CD14-positive monocyte (primary cell): Measurements from ENCODE around the gene IL16. TPM values are rescaled to one million over a fixed set of nuclear protein-coding genes. Genes with fewer than 3 reads are reported as not detected.

Source experiments
- DNase-seq, 3 donors: peaks; one replicate each; pipeline ENCODE4 v3.0.0-alpha.2; 2011 to 2022
- H2AFZ ChIP-seq: 2 replicates; pipeline ENCODE4 v1.6.0; 2012; ENCODE audit warnings: mild to moderate bottlenecking, low read depth, low read length, inconsistent platforms; ENCODE audit not compliant: insufficient read depth, poor library complexity, severe bottlenecking
- H3K27ac ChIP-seq, 2 donors: 1 replicate in 1 of 2; 2 replicates in 1 of 2; pipeline ENCODE4 v1.5.1; 2012 to 2013; ENCODE audit warnings: low read length in 2 of 2, control low read depth in 1 of 2, inconsistent platforms in 1 of 2, low read depth in 1 of 2, mild to moderate bottlenecking in 1 of 2
- H3K27me3 ChIP-seq, 2 donors: one replicate each; pipeline versions ENCODE4 v1.6.0 to v1.6.1; 2011 to 2013; ENCODE audit warnings: low read length in 2 of 2; ENCODE audit not compliant: control insufficient read depth in 2 of 2, insufficient read depth in 2 of 2
- H3K36me3 ChIP-seq, 2 donors: replicated peaks in 1 of 2; 1 replicate in 1 of 2; 2 replicates in 1 of 2; pipeline versions ENCODE4 v1.5.1 to v1.6.1; 2012 to 2013; ENCODE audit warnings: low read length in 2 of 2, control low read depth in 1 of 2, inconsistent platforms in 1 of 2, mild to moderate bottlenecking in 1 of 2; ENCODE audit not compliant: insufficient read depth in 2 of 2, control insufficient read depth in 1 of 2
- H3K4me1 ChIP-seq, 2 donors: 1 replicate in 1 of 2; 2 replicates in 1 of 2; pipeline versions ENCODE4 v1.5.1 to v1.6.1; 2012 to 2013; ENCODE audit warnings: low read length in 2 of 2, control low read depth in 1 of 2, inconsistent platforms in 1 of 2, mild to moderate bottlenecking in 1 of 2, moderate library complexity in 1 of 2; ENCODE audit not compliant: insufficient read depth in 2 of 2, control insufficient read depth in 1 of 2
- H3K4me2 ChIP-seq: replicated peaks from 2 replicates; pipeline ENCODE3; 2012; ENCODE audit warnings: low read length, moderate library complexity, mild to moderate bottlenecking; ENCODE audit not compliant: poor library complexity, severe bottlenecking; ENCODE audit errors: extremely low read depth
- H3K4me3 ChIP-seq, 3 experiments: fragments of 200-600 bp in 1 of 3; sonication (generic) in 1 of 3; replicated peaks in 1 of 3; 1 replicate in 2 of 3; 2 replicates in 1 of 3; pipeline ENCODE4 v1.5.1; 2011 to 2013; ENCODE audit warnings: low read length in 3 of 3, mild to moderate bottlenecking in 3 of 3, control low read depth in 2 of 3, low read depth in 2 of 3, inconsistent platforms in 1 of 3, moderate library complexity in 1 of 3
- H3K79me2 ChIP-seq: 2 replicates; pipeline ENCODE4 v1.6.0; 2012; ENCODE audit warnings: mild to moderate bottlenecking, control low read depth, inconsistent platforms, low read length, moderate library complexity; ENCODE audit not compliant: insufficient read depth
- H3K9ac ChIP-seq: 2 replicates; pipeline ENCODE4 v1.6.0; 2017; ENCODE audit warnings: low read length, mild to moderate bottlenecking; ENCODE audit not compliant: insufficient read depth, poor library complexity, severe bottlenecking
- H3K9me3 ChIP-seq, 2 donors: replicated peaks in 1 of 2; 1 replicate in 1 of 2; 2 replicates in 1 of 2; pipeline versions ENCODE4 v1.5.1 to v1.6.1; 2012 to 2013; ENCODE audit warnings: low read length in 2 of 2, control low read depth in 1 of 2; ENCODE audit not compliant: control insufficient read depth in 1 of 2, insufficient read depth in 1 of 2
- H4K20me1 ChIP-seq: 2 replicates; pipeline ENCODE4 v1.6.0; 2012; ENCODE audit warnings: mild to moderate bottlenecking, low read length, control low read depth, moderate library complexity; ENCODE audit not compliant: insufficient read depth
- H3K27ac Mint-ChIP-seq, 7 donors: one replicate each; pipeline ENCODE4 v1.8.0; 2020; ENCODE audit warnings: mild to moderate bottlenecking in 7 of 7, mixed read lengths in 7 of 7, moderate library complexity in 6 of 7, inconsistent platforms in 2 of 7
- H3K27me3 Mint-ChIP-seq, 3 donors: one replicate each; pipeline ENCODE4 v1.8.0; 2021 to 2022; ENCODE audit warnings: low read depth in 3 of 3, mild to moderate bottlenecking in 3 of 3, mixed read lengths in 3 of 3, moderate library complexity in 3 of 3, inconsistent platforms in 1 of 3
- H3K36me3 Mint-ChIP-seq, 2 donors: one replicate each; pipeline ENCODE4 v1.8.0; 2020; ENCODE audit warnings: mixed read lengths in 2 of 2, inconsistent platforms in 1 of 2, mild to moderate bottlenecking in 1 of 2
- H3K4me1 Mint-ChIP-seq: one replicate; pipeline ENCODE4 v1.8.0; 2020; ENCODE audit warnings: mild to moderate bottlenecking, mixed read lengths
- H3K4me3 Mint-ChIP-seq, 2 donors: one replicate each; pipeline ENCODE4 v1.8.0; 2020; ENCODE audit warnings: mild to moderate bottlenecking in 2 of 2, mixed read lengths in 2 of 2, moderate library complexity in 1 of 2
- H3K9me3 Mint-ChIP-seq, 7 donors: one replicate each; pipeline ENCODE4 v1.8.0; 2020 to 2022; ENCODE audit warnings: mixed read lengths in 7 of 7, mild to moderate bottlenecking in 6 of 7, moderate library complexity in 6 of 7, inconsistent platforms in 2 of 7
- whole genome bisulfite sequencing: methylation state at CpG from one replicate; pipeline ENCODE4 v1.1.5; 2013; ENCODE audit warnings: missing lambda C conversion rate; ENCODE audit not compliant: insufficient coverage; 5-methylcytosine and 5-hydroxymethylcytosine counted together
- intact Hi-C, 2 donors: fragments of 100-400 bp; cut with micrococcal nuclease; formaldehyde crosslinking; loops; one replicate each; pipeline versions ENCODE4 v1.15.0 to v1.15.1; 2023
- polyA plus RNA-seq, 3 donors: library from polyadenylated mRNA; depleted of rRNA in 1 of 3; unstranded in 2 of 3; stranded (reverse) in 1 of 3; fragments of 300-500 nt in 2 of 3; fragments of >200 nt in 1 of 3; fragmentation: Illumina TruSeq in 2 of 3; gene quantifications; 1 replicate in 2 of 3; 2 replicates in 1 of 3; pipeline ENCODE4 v1.2.3, GENCODE V29; 2012 to 2021
- TF ChIP-seq, protein P1 (sequence below): fragments of 200-600 bp; IDR thresholded peaks from one replicate; pipeline ENCODE4 v1.8.0; 2022; ENCODE audit warnings: antibody characterized with exemption, mild to moderate bottlenecking

IL16 gene
- polyA plus RNA-seq, 3 donors, result 64.8 to 95.1 (median 71.5) TPM

DNA sequence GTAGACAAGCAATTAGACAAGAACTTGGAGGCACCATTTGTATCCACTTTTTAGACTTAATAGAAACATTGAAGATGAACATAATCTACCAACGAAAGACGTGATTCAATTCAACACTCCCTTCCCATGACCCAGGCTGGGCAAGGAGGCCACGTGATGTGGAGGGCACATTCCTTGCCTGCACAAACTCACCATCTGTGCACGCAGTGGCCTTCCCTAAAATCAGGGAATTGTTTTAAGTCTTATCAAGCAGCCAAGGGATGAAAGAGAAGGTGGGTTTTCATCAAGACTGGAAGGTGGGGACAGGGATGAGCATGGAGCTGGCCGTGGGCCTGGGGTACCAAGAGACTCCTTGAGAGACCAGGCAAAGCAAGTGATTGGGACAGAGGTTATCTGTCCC lies 113.8 kb downstream of the IL16 start:
- intact Hi-C loops, result loop anchor here in 1 of 2 donors (2.0 kb wide), 1 partner anchor 16 kb away; no protein-coding TSS in a partner anchor
- no peak for DNase-seq
- Histone ChIP-seq H2AFZ (no peak overlapping the region), H3K79me2 (peaks cover 32% of the 10 kb centered on the region), H3K4me3 (no peak overlapping the region), H3K9ac (peak overlapping the region; percentile 59), H3K36me3 (peaks cover 49 to 52% of the 10 kb centered on the region in 2 donors), H3K27me3 (no peaks in the 10 kb centered on the region), H3K27ac (peak overlapping the region; percentile 86 to 97), H4K20me1 (peaks cover 67% of the 10 kb centered on the region), H3K4me2 (no peak overlapping the region), H3K9me3 (no peaks in the 10 kb centered on the region), H3K4me1 (peaks cover 40 to 54% of the 10 kb centered on the region in 2 donors)
- no peaks in the 10 kb centered on the region for H3K27me3 Mint-ChIP-seq
- 93% methylated on average over 3 of the region's 5 CpGs for WGBS
- peaks cover 60% of the 10 kb centered on the region for H3K4me1 Mint-ChIP-seq
- H3K36me3 Mint-ChIP-seq, result peaks cover 73 to 84% of the 10 kb centered on the region in 2 donors
- peaks cover 0 to 3% (median 0%) of the 10 kb centered on the region in 7 donors for H3K9me3 Mint-ChIP-seq
- TF ChIP-seq, protein P1, sequence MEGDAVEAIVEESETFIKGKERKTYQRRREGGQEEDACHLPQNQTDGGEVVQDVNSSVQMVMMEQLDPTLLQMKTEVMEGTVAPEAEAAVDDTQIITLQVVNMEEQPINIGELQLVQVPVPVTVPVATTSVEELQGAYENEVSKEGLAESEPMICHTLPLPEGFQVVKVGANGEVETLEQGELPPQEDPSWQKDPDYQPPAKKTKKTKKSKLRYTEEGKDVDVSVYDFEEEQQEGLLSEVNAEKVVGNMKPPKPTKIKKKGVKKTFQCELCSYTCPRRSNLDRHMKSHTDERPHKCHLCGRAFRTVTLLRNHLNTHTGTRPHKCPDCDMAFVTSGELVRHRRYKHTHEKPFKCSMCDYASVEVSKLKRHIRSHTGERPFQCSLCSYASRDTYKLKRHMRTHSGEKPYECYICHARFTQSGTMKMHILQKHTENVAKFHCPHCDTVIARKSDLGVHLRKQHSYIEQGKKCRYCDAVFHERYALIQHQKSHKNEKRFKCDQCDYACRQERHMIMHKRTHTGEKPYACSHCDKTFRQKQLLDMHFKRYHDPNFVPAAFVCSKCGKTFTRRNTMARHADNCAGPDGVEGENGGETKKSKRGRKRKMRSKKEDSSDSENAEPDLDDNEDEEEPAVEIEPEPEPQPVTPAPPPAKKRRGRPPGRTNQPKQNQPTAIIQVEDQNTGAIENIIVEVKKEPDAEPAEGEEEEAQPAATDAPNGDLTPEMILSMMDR, result no peak
- peak overlapping the region; percentile 94 to 99 (median 98) for H3K27ac Mint-ChIP-seq
- no peak overlapping the region for H3K4me3 Mint-ChIP-seq

DNA sequence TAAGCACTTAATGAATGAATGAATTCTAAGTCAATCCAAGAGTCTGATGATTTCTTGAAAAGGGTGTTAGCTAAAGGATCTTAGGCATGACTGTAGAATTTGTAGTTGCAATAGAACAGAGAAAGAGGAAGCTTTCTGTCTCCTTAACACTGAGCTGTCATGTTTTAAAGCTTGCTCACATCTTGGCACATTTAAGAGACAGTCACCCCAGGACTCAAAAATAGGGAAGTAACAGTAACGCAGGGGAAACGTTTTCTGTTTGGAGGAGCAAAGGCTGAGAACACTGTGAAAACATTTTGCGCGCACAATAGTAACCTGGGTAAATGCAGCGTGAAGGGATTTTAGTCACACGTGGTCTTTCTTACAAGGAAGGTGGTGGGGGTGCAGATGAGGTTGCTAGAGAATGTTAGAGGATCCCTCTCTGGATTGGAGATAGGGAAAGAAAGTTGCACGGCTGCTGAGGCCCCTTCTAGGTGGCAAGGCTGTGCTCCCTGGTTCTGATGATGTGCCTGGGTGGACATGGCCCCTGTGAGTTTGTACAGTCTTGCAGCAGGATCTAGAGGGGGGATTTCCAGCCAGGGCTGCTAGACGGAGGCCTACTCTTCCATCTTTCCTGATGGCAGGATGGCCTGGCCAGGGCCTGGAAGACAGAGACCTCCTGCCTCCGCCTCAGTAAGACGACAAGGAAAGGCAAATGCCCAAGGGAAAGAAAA lies 115.2 kb downstream of the IL16 start:
- Histone ChIP-seq H3K79me2 (peaks cover 18% of the 10 kb centered on the region), H3K4me3 (peak overlapping the region in 1 of 3 experiments; percentile 44), H3K27me3 (no peaks in the 10 kb centered on the region), H3K4me2 (peak overlapping the region; percentile 27), H4K20me1 (peaks cover 52% of the 10 kb centered on the region), H3K9me3 (no peaks in the 10 kb centered on the region), H2AFZ (no peak overlapping the region), H3K9ac (peak overlapping the region; percentile 72), H3K4me1 (peaks cover 40 to 52% of the 10 kb centered on the region in 2 donors), H3K27ac (peak overlapping the region; percentile 97 to 98), H3K36me3 (peaks cover 34 to 39% of the 10 kb centered on the region in 2 donors)
- Mint-ChIP-seq H3K4me3 (peak overlapping the region; percentile 17 to 69), H3K27ac (peak overlapping the region; percentile 94 to 99 (median 98)), H3K4me1 (peaks cover 64% of the 10 kb centered on the region), H3K9me3 (peaks cover 0 to 2% (median 0%) of the 10 kb centered on the region in 7 donors), H3K36me3 (peaks cover 63 to 70% of the 10 kb centered on the region in 2 donors), H3K27me3 (peaks cover 0 to 4% (median 0%) of the 10 kb centered on the region in 3 donors)
- 17% methylated on average over 9 of the region's 10 CpGs for WGBS
- intact Hi-C loops, result loop anchor here in 1 of 2 donors (2.0 kb wide), 1 partner anchor 17 kb away; no protein-coding TSS in a partner anchor
- DNase-seq, result peak; percentile 91 to 95 (median 95)
- TF ChIP-seq, protein P1, result no peak
